ENCODE measurements around the gene SLC9A9. TPM values are rescaled to one million over a fixed set of nuclear protein-coding genes. Genes with fewer than 3 reads are reported as not detected.
A peak's percentile ranks its signal among the peaks of the same experiment; 100 is the strongest.

Gene SLC9A9
- total and polyA plus RNA-seq, 9 of the 15 experiments (the other 6 are each of a cell fraction or from before 2014, with no cell fraction given) = 0.03 to 0.13 TPM; not detected in 7

DNA sequence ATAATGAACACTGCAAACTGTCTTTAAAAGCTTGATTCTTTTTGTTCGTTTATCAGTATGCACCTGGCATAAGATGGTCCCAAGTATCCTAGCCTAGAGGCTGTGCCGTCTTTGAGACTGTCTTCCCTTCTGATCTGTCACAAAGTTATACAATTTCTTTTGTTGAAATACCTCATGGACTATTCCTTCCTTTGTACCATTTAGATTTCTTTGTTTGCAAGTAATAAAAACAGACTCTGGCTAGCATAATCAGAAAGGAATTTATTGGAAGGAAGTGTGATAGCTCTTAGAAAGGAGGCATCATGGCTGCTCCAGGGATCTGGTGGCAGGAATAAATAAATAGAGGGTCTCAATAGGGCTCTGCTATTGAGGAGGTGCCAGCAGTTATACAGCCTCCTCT is 280.4 kb downstream of the SLC9A9 start (continued):
- TF ChIP-seq, protein P1, sequence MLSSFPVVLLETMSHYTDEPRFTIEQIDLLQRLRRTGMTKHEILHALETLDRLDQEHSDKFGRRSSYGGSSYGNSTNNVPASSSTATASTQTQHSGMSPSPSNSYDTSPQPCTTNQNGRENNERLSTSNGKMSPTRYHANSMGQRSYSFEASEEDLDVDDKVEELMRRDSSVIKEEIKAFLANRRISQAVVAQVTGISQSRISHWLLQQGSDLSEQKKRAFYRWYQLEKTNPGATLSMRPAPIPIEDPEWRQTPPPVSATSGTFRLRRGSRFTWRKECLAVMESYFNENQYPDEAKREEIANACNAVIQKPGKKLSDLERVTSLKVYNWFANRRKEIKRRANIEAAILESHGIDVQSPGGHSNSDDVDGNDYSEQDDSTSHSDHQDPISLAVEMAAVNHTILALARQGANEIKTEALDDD (IDR thresholded peaks at IDR 0.05) = no peak
- TF ChIP-seq CHCHD3 (CRISPR knock-in tag; IDR thresholded peaks at IDR 0.05) = no peak
- TF ChIP-seq POLR2B (IDR thresholded peaks at IDR 0.05; ENCODE audit: low read depth, partially characterized antibody) = no peak

DNA sequence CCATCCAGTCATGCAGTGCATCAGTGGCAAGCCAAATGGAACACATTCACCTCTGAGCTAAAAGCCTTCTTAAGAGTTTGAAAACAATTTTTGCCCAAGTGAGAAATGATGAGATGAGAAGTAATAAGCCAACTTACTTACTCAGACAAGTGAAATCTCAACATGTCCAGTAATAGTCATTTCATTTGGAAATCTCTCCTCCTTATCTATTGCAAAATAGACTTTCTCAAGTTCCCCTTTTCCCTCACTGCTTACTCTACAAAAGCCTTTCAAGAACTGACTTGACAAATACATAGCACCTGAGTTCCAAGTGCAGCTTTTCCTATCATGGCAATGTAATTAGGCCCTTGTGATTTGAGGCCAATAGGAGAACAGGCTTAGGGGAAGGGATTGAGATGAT is 282.3 kb downstream of the SLC9A9 start:
- FAIRE-seq = no peak
- Histone ChIP-seq H4K20me1 (replicated peaks; ENCODE audit: control insufficient read depth, insufficient read depth, low read length) (no peaks in the 10 kb centered on the region), H3K27ac (ENCODE audit: extremely low read depth, low read depth, low read length) (no peak overlapping the region), H3K9ac (ENCODE audit: insufficient read depth in 1 of 2, low read depth in 2 of 2, low read length in 2 of 2) (no peak overlapping the region), H2AFZ (ENCODE audit: low read depth, low read length) (no peak overlapping the region), H3K79me2 (ENCODE audit: control insufficient read depth, insufficient read depth, low read length) (no peaks in the 10 kb centered on the region), H3K36me3 (ENCODE audit: control insufficient read depth, insufficient read depth, low read length) (no peaks in the 10 kb centered on the region), H3K9me3 (replicated peaks; ENCODE audit: control insufficient read depth, insufficient read depth, low read depth, low read length) (no peaks in the 10 kb centered on the region), H3K9me1 (ENCODE audit: control insufficient read depth, insufficient read depth, low read length) (no peaks in the 10 kb centered on the region), H3K27me3 (ENCODE audit: control insufficient read depth in 2 of 2, insufficient read depth in 2 of 2, low read length in 2 of 2) (no peaks in the 10 kb centered on the region), H3K4me2 (ENCODE audit: insufficient read depth, low read length) (no peak overlapping the region), H3K4me3 (no peak overlapping the region), H3K4me1 (replicated peaks in 1 of 2; ENCODE audit: control insufficient read depth in 2 of 2, insufficient read depth in 2 of 2, low read length in 2 of 2) (peaks cover 0 to 17% of the 10 kb centered on the region in 2 experiments; a peak in 2 of 5 replicates)
- ChIA-PET POLR2A (interaction anchor here (0.7 kb wide), 1 partner anchor 293 kb away, joined by 3 read pairs; no protein-coding TSS in a partner anchor), CTCF (ENCODE audit: low intra/inter-chr PET ratio) (no interaction called here)
- no peak for ATAC-seq
- intact Hi-C loops (cut with micrococcal nuclease) = no loop called here
- no peak for DNase-seq (ENCODE audit: extremely low read depth in 1 of 4, low spot score in 3 of 4)
- in situ Hi-C loops (cut with MboI) = no loop called here
- no TSS peak for BruUV-seq (replicated peaks)
- TF ChIP-seq, protein P2, sequence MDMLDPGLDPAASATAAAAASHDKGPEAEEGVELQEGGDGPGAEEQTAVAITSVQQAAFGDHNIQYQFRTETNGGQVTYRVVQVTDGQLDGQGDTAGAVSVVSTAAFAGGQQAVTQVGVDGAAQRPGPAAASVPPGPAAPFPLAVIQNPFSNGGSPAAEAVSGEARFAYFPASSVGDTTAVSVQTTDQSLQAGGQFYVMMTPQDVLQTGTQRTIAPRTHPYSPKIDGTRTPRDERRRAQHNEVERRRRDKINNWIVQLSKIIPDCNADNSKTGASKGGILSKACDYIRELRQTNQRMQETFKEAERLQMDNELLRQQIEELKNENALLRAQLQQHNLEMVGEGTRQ (CRISPR knock-in tag; IDR thresholded peaks at IDR 0.05) = no peak
- TF ChIP-seq, protein P3, sequence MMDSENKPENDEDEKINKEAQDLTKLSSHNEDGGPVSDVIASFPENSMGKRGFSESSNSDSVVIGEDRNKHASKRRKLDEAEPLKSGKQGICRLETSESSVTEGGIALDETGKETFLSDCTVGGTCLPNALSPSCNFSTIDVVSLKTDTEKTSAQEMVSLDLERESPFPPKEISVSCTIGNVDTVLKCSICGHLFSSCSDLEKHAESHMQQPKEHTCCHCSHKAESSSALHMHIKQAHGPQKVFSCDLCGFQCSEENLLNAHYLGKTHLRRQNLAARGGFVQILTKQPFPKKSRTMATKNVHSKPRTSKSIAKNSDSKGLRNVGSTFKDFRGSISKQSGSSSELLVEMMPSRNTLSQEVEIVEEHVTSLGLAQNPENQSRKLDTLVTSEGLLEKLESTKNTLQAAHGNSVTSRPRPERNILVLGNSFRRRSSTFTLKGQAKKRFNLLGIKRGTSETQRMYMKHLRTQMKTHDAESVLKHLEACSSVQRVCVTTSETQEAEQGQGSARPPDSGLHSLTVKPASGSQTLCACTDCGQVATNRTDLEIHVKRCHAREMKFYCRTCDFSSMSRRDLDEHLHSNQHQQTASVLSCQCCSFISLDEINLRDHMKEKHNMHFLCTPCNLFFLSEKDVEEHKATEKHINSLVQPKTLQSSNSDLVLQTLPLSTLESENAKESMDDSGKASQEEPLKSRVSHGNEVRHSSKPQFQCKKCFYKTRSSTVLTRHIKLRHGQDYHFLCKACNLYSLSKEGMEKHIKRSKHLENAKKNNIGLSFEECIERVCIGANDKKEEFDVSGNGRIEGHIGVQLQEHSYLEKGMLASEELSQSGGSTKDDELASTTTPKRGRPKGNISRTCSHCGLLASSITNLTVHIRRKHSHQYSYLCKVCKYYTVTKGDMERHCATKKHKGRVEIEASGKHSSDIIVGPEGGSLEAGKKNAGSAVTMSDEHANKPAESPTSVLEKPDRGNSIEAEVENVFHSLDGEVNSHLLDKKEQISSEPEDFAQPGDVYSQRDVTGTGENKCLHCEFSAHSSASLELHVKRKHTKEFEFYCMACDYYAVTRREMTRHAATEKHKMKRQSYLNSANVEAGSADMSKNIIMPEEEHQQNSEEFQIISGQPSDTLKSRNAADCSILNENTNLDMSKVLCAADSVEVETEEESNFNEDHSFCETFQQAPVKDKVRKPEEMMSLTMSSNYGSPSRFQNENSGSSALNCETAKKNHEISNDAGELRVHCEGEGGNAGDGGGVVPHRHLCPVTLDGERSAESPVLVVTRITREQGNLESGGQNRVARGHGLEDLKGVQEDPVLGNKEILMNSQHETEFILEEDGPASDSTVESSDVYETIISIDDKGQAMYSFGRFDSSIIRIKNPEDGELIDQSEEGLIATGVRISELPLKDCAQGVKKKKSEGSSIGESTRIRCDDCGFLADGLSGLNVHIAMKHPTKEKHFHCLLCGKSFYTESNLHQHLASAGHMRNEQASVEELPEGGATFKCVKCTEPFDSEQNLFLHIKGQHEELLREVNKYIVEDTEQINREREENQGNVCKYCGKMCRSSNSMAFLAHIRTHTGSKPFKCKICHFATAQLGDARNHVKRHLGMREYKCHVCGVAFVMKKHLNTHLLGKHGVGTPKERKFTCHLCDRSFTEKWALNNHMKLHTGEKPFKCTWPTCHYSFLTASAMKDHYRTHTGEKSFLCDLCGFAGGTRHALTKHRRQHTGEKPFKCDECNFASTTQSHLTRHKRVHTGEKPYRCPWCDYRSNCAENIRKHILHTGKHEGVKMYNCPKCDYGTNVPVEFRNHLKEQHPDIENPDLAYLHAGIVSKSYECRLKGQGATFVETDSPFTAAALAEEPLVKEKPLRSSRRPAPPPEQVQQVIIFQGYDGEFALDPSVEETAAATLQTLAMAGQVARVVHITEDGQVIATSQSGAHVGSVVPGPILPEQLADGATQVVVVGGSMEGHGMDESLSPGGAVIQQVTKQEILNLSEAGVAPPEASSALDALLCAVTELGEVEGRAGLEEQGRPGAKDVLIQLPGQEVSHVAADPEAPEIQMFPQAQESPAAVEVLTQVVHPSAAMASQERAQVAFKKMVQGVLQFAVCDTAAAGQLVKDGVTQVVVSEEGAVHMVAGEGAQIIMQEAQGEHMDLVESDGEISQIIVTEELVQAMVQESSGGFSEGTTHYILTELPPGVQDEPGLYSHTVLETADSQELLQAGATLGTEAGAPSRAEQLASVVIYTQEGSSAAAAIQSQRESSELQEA (IDR thresholded peaks at IDR 0.05; ENCODE audit: low read depth) = no peak
- TF ChIP-seq FOXA1 (IDR thresholded peaks at IDR 0.05; ENCODE audit: borderline replicate concordance) (no peak), COPS2 (conservative IDR thresholded peaks at IDR 0.05) (no peak), TEAD4 (IDR thresholded peaks at IDR 0.05; ENCODE audit: low read length) (peak; percentile 49; the same call in 1 of the 2 replicates), TEAD4 (CRISPR knock-in tag; IDR thresholded peaks at IDR 0.05; ENCODE audit: borderline replicate concordance) (no peak)
- TF ChIP-seq, protein P4, sequence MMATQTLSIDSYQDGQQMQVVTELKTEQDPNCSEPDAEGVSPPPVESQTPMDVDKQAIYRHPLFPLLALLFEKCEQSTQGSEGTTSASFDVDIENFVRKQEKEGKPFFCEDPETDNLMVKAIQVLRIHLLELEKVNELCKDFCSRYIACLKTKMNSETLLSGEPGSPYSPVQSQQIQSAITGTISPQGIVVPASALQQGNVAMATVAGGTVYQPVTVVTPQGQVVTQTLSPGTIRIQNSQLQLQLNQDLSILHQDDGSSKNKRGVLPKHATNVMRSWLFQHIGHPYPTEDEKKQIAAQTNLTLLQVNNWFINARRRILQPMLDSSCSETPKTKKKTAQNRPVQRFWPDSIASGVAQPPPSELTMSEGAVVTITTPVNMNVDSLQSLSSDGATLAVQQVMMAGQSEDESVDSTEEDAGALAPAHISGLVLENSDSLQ (IDR thresholded peaks at IDR 0.05) = no peak
